Measurements from ENCODE around the gene MRPS25. TPM values are rescaled to one million over a fixed set of nuclear protein-coding genes. Genes with fewer than 3 reads are reported as not detected.

MRPS25 gene
- total RNA-seq, 2 donors from 2014 or later = 47.2 to 78.9 TPM

DNA sequence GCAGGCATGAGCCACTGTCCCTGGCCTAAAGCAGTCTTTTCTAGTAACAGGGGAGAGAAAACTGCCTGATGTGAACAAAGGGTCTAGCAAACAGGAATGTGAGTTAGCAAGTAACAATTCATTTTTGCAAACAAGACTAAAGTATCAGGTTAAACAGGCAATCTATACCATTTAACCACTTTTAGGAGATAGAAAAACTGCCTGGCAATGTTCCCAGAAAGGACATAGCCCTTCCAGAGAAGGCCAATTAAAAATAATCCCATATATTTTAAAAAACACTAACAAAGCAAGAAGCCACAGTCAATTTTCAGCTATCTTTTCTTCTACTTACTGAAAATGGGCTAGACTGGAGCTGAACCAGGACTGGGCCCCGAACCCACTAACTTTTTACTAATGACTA is 27.6 kb upstream of the MRPS25 start:
- no peak for DNase-seq (ENCODE audit: low spot score in 2 of 2)

DNA sequence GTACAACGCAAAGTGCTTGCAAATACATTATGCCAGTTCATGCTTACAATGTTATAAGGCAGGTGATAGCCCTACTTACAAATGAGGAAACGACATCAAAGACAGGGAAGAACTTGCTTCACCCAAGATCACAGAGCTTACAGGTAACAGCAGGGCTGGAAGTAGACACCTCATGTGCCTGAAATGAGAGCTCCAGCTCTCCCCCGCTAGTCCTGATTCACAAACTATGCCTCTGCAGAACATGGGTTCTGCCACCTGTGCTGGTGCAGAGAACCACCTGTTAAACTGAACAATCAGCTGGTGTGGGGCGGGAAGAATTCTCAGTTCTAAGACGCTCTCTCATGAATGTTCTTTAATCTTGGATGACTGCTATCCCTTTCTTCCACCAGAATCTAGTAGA is 26.5 kb upstream of the MRPS25 start:
- Mint-ChIP-seq H3K27ac (no peak overlapping the region), H3K36me3 (peaks cover 6 to 8% of the 10 kb centered on the region in 2 donors), H3K9me3 (no peaks in the 10 kb centered on the region)
- ATAC-seq (no peak), DNase-seq (ENCODE audit: low spot score in 2 of 2) (no peak)

More for the DNA sequence above, 27.6 kb upstream of the MRPS25 start:
- no peak overlapping the region for H3K27ac Mint-ChIP-seq
- H3K9me3 Mint-ChIP-seq = no peaks in the 10 kb centered on the region
- no peak for ATAC-seq
- H3K36me3 Mint-ChIP-seq = peaks cover 7 to 9% of the 10 kb centered on the region in 2 donors

DNA sequence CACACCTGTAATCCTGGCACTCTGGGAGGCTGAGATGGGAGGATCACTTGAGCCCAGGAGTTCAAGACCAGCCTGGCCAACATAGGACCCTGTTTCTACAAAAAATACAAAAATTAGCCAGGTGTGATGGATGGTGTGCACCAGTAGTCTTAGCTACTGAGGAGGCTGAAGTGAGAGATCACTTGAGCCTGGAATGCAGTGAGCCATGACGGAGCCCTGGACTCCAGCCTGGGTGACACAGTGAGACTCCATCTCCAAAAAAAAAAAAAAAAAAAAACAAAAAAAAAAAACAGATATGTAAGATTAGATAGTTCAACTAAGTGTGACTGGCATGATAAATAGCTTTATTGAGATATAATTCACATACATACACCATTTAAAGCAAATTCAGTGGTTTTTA is 24.1 kb upstream of the MRPS25 start:
- peaks cover 0 to 4% of the 10 kb centered on the region in 2 donors for H3K36me3 Mint-ChIP-seq
- no peaks in the 10 kb centered on the region for H3K9me3 Mint-ChIP-seq
- DNase-seq (ENCODE audit: low spot score in 2 of 2) (no peak), ATAC-seq (no peak)
- no peak overlapping the region for H3K27ac Mint-ChIP-seq

DNA sequence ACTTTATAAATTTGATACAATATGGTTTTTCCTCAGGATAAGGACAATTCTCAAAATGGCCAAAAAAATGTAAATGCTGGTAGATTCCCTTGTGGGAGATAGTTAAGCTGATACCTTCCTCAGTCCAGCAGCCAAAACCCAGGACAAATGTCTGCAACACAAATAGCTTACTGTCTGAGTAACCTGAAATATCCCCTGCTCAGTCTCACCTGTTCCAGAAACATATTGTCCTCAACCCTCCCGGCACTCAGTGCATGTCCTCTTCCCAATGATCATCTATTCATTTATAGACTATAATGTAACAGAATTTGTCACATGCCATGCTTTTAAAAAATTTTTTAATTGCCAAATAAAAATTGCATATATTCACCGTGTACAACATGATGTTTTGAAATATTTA is 21.6 kb upstream of the MRPS25 start:
- H3K36me3 Mint-ChIP-seq = peaks cover 0 to 9% of the 10 kb centered on the region in 2 donors
- H3K27ac Mint-ChIP-seq = no peak overlapping the region

DNA sequence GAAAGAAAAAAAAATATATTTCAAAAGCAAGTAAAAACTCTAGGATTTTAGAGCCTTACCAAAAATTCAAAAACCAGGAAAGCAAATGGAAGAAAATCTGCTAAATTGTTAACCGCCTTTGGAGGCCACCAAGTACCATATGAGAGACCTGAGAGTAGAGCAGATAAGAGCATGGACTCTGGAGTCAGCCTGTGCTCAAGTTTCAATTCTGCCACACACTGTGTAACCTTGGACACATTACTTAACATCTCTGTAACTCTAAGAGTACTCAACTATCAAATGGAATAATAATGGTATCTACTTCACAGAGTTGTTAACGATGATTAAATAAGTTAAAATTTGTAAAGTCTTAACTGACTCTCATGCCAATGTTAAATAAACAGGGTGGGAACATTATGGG is 21.1 kb upstream of the MRPS25 start:
- no peak for DNase-seq (ENCODE audit: low spot score in 2 of 2)
- no peaks in the 10 kb centered on the region for H3K9me3 Mint-ChIP-seq
- H3K36me3 Mint-ChIP-seq = peaks cover 0 to 9% of the 10 kb centered on the region in 2 donors
- H3K27ac Mint-ChIP-seq = no peak overlapping the region
- ATAC-seq = no peak

More for the DNA sequence above, 21.6 kb upstream of the MRPS25 start:
- DNase-seq (ENCODE audit: low spot score in 2 of 2) (no peak), ATAC-seq (no peak)
- H3K9me3 Mint-ChIP-seq = no peaks in the 10 kb centered on the region

DNA sequence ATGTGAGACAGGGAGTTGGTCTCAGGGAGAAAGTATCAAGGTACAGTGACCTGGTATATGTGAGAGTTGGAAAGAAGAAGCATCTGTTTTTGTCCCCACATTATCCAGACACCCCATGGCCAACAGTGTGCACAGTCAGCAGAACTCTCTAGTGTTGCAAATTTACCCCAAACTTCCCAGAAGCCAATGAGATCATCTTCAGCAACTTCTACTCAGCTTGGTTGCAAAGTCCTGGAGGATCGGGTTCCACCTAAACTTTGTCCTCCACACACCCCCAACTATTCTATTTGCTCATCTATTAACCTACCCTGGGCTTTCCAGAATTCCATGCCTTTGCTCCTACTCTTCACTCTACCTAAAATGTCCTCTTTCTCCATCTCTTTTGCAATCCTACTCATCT is 18.1 kb upstream of the MRPS25 start:
- no peak for DNase-seq (ENCODE audit: low spot score in 2 of 2)
- no peak overlapping the region for H3K27ac Mint-ChIP-seq
- ATAC-seq = no peak
- H3K36me3 Mint-ChIP-seq = peaks cover 0 to 15% of the 10 kb centered on the region in 2 donors
- H3K9me3 Mint-ChIP-seq = no peaks in the 10 kb centered on the region

DNA sequence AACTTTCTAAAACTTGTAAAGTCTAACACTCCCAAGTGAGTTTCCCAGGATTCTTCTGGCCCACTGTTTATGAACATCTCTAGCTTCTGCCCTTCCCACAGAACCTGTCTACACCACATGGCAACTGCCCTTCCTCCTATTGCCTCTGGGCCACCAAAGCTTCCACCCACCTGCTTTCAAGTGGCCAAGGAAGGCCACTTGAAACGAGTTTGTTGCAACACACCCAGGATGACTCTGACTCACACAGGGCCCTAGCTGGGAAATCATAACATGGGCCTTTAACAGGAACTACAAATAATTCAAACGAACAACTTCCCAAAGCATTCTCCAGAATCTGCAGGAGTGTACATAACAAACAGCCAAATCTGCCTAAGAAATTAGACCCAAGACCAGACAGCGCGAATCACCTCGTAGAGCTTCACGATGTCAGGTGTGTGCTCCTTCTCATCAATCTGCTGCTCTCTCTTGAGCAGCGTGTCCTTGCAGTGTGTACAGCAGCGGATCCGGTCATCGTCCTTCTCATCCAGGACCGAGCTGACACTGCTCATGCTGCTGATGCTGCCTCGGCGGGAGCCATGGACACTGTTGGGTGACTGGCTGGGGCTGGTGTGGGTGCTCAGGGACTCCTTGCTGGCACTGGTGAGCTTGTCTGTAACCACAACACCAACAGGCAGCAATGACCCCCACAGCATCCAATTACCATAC is 17.0 kb upstream of the MRPS25 start:
- peaks cover 0 to 15% of the 10 kb centered on the region in 2 donors for H3K36me3 Mint-ChIP-seq
- peak overlapping the region; percentile 17 to 23 for H3K27ac Mint-ChIP-seq
- no peaks in the 10 kb centered on the region for H3K9me3 Mint-ChIP-seq
- DNase-seq (ENCODE audit: low spot score in 2 of 2) = no peak
- ATAC-seq = peak in 1 of 2 donors; percentile 59

DNA sequence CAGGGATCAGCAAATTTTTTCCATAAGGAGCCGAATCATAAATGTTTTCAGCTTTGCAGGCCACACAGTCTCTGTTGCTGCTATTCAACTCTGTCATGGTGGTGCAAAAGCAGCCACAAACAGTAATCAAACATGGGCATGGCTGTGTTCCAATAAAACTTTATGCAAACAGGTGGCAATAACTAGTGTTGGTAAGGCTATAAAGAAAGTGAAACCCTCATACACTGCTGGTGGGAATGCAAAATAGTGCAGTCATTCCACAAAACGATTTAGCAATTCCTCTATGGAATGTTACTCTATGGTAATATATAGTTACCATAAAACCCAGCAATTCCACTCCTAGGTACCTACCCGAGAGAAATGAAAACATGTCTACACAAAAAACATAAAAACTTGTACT is 14.0 kb upstream of the MRPS25 start:
- ATAC-seq (no peak), DNase-seq (ENCODE audit: low spot score in 2 of 2) (no peak)
- H3K36me3 Mint-ChIP-seq = peaks cover 0 to 15% of the 10 kb centered on the region in 2 donors

DNA sequence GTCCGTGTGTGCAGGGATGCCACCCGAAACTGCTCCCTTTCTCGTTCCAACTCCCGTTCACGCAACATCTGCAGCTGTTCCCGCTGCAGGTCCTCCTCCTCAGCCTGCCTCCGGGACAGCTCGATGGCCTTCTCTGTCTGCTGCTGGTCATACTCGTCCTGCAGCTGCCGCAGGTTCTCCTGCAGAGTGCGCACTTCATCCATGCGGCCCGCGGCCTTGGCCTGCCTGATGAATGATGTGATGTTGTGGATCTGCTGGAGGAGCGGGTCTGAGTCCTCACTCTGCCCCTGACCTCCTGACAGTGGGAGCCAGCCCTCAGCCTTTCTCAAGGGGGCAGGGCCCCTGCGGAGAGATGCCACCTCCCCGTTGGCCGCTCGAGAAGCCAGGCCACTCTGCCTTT is 9.4 kb upstream of the MRPS25 start:
- Mint-ChIP-seq H3K36me3 (peaks cover 0 to 11% of the 10 kb centered on the region in 2 donors), H3K9me3 (no peaks in the 10 kb centered on the region), H3K27ac (no peak overlapping the region)
- ATAC-seq = no peak
- no peak for DNase-seq (ENCODE audit: low spot score in 2 of 2)

More for the DNA sequence above, 14.0 kb upstream of the MRPS25 start:
- Mint-ChIP-seq H3K9me3 (no peaks in the 10 kb centered on the region), H3K27ac (no peak overlapping the region)

DNA sequence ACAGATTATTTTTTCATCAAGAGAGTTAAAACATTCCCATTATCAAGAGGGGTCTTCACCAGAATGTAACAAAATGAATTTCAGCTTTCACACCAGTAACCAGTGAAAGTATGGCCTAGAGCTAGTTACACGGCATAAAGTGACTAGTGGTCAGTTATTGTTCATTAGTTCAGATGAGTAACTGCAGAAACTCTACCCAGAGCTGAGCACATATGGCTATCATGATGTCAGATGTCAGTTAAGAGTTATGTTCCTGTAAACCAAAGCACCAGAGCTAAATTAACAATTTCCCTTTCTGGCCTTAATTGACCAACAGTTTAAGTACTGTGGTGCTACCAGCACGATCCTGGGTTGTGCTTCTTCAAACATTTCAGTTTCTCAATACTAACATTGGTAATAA is 6.6 kb upstream of the MRPS25 start:
- DNase-seq (ENCODE audit: low spot score in 2 of 2) (no peak), ATAC-seq (no peak)
- H3K36me3 Mint-ChIP-seq = peaks cover 0 to 11% of the 10 kb centered on the region in 2 donors
- H3K9me3 Mint-ChIP-seq = no peaks in the 10 kb centered on the region
- peak overlapping the region in 1 of 2 donors; percentile 15 for H3K27ac Mint-ChIP-seq

DNA sequence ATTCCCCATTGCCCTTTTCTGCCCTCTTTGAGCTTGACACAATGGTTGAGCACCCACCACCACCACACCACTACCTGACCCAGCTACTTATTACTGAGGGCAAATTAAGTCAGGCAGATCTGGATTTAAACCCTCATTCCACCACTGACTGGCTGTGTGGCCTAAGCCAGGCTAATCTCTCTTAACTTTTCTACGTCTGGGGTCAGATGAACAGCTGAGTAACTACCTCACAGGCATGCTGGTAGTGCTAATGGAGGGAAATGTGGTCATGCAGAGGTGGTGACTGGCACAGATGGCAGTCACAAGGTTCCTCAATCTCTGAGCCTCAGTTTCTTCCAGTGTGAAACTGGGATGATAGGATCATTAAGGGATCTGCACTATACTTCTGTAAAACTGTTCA is 4.3 kb upstream of the MRPS25 start:
- ATAC-seq = no peak
- H3K27ac Mint-ChIP-seq = peak overlapping the region; percentile 6 to 16
- no peaks in the 10 kb centered on the region for H3K9me3 Mint-ChIP-seq
- no peak for DNase-seq (ENCODE audit: low spot score in 2 of 2)
- H3K36me3 Mint-ChIP-seq = peaks cover 10 to 16% of the 10 kb centered on the region in 2 donors

DNA sequence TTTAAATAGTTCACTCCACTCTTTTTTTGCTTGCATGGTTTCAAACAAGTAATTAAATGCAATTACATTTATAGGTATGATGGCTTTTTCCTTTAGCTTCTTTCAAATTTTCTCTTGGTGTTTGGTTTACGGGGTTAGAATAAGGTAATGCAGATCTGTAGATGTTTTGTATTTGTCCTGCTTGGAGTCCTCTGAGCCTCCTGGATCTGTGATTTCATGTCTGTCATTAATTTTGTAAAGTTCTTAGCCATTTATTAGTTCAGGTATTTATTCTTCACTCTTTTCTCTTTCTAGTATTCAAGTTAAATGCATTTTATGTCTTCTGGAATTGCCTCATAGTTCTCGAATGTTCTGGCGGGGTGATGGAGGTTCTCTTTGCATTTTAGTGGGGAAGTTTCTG is 1.4 kb upstream of the MRPS25 start:
- Mint-ChIP-seq H3K27ac (peak overlapping the region; percentile 1 to 22), H3K36me3 (peaks cover 12 to 25% of the 10 kb centered on the region in 2 donors), H3K9me3 (no peaks in the 10 kb centered on the region)
- ATAC-seq = no peak
- DNase-seq (ENCODE audit: low spot score in 2 of 2) = no peak

DNA sequence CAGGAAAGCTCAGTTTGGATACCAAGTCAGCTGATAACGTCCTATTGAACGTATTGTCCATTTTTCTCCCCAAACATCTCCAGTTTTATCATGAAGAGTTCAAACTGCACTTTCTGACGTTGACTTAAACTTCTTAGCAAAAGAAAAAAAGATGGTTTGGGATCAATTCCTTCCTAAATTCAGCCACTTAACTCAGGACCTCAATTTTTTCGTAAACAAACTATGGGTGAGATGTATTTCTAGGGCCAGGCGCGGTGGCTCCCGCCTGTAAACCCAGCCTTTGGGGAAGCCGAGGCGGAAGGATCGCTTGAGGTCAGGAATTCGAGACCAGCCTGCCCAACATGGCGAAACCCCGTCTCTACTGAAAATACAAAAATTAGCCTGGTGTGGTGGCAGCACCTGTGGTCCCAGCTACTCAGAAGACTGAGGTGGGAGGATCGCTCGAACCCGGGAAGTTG is 464 bp upstream of the MRPS25 start:
- Mint-ChIP-seq H3K9me3 (no peaks in the 10 kb centered on the region), H3K27ac (peak overlapping the region; percentile 86 to 95), H3K36me3 (peaks cover 12 to 25% of the 10 kb centered on the region in 2 donors)
- ATAC-seq = no peak
- no peak for DNase-seq (ENCODE audit: low spot score in 2 of 2)

DNA sequence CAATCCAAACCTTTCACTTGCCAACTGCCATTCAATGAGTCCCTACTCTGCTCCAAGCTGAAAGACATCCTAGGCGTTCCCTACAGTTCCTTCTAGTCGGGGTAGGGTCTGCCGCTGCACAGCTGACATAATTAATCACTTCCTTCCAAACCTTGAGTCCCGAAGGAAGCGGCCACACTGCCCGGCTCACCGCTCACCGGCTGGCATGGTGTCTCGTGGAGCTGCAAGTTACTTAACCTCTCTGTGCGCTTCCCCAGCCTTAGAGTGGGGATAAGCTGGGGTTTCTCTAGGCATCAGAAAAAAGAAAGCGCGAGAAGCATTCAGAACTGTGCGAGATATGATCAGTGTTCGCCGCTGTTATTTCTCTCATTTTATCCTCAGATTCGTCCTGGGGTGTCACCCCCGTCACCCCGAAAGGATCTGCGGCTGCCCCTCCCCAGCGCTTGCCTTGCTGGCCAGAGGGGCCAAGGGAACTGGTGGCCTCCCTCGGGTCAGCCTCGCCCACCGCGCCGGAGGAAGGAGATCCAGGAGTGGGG is 748 bp downstream of the MRPS25 start:
- Mint-ChIP-seq H3K36me3 (peaks cover 20 to 25% of the 10 kb centered on the region in 2 donors), H3K27ac (peak overlapping the region; percentile 95 to 99), H3K9me3 (no peaks in the 10 kb centered on the region)
- DNase-seq (ENCODE audit: low spot score in 2 of 2) (peak in 1 of 2 donors; percentile 22), ATAC-seq (peak in 1 of 2 donors; percentile 14)

DNA sequence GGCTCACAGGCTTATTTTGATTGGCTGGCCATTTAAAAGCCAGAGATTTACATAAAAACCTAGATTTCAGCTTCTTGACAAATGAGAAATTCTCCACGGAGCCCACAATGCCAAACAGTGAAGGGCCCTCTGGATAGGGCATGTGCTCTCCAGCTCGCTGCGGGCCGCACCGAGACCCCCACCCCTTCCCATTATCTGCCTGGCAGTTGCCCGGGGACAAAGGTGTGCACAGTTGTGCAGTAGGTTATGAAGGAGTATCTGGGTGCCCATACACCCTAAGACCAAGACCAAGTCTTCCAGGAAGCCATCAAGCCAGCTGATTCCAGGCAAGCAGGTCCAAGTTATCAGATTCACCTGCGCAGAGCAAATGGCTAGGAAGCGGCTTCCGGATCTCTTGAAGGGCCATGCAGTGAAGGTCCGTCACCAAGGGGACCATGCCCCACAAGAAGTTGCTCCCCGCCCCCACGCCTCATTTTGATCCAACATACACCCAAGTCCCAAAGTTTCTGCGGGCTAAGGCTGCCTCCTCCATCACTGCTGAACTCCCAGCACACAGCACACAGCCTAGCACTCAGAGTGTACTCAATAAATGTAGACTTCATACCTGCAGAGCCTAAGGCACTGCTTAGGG is 1.3 kb downstream of the MRPS25 start:
- H3K9me3 Mint-ChIP-seq = no peaks in the 10 kb centered on the region
- no peak for ATAC-seq
- H3K27ac Mint-ChIP-seq = peak overlapping the region; percentile 95 to 99
- peaks cover 23 to 25% of the 10 kb centered on the region in 2 donors for H3K36me3 Mint-ChIP-seq
- DNase-seq (ENCODE audit: low spot score in 2 of 2) = no peak

DNA sequence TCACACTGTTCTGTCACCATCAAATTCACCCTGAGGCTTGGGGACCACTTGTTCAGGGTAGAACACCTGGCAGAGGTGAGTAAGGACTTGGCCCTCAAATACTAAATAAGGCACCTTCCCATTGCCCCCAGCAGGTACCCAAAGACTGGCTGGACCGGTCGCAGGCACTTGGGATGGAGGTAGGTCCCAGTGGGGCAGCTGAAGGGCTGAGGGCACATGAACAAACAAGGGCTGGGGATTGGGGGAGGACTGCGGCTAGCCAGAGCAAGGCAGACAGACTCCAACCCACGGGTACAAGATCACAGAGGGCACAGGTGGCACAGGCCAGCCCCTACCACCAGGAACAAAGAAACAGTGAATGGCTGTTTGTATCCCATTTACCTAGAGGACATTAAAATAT is 1.9 kb downstream of the MRPS25 start:
- peak overlapping the region; percentile 95 to 99 for H3K27ac Mint-ChIP-seq
- peaks cover 29 to 30% of the 10 kb centered on the region in 2 donors for H3K36me3 Mint-ChIP-seq
- no peak for ATAC-seq
- no peaks in the 10 kb centered on the region for H3K9me3 Mint-ChIP-seq
- no peak for DNase-seq (ENCODE audit: low spot score in 2 of 2)

DNA sequence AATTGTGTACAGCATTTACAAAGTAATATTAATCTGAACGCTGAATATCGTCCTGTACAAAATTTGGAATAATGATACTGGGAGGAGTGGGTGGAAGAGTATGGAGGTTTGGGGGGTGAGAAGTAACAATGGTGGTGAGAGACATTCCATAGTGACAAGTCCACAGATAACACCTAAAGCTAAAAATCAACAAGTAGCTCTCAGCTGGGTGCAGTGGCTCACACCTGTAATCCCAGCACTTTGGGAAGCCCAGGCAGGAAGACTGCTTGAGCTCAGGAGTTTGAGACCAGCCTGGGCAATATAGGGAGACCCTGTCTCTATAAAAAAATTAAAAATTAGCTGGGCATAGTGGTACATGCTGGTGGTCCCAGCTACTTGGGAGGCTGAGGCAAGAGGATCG is 5.1 kb downstream of the MRPS25 start:
- Mint-ChIP-seq H3K9me3 (peaks cover 0 to 8% of the 10 kb centered on the region in 2 donors), H3K27ac (no peak overlapping the region), H3K36me3 (peaks cover 30 to 52% of the 10 kb centered on the region in 2 donors)
- ATAC-seq = no peak
- no peak for DNase-seq (ENCODE audit: low spot score in 2 of 2)
